HL-60 (cell line): ENCODE measurements around the gene PTPRG.

Experiments used
- DNase-seq, 2 experiments: peaks; one replicate each; pipeline ENCODE4 v3.0.0-alpha.2; 2010 to 2020; ENCODE audit warnings: low read depth in 1 of 2, low spot score in 1 of 2
- H3K27ac ChIP-seq: fragments of 250-450 bp; sonication (Bioruptor Pico); replicated peaks from 2 replicates; pipeline ENCODE4 v1.5.1; 2020; ENCODE audit warnings: mild to moderate bottlenecking, moderate library complexity
- H3K27me3 ChIP-seq: fragments of 250-450 bp; sonication (Bioruptor Pico); 2 replicates; pipeline ENCODE4 v1.5.1; 2021; ENCODE audit warnings: mild to moderate bottlenecking, moderate library complexity; ENCODE audit not compliant: insufficient read depth, poor library complexity, severe bottlenecking
- H3K4me3 ChIP-seq: replicated peaks from 2 replicates; pipeline ENCODE4 v1.5.1; 2011; ENCODE audit warnings: mild to moderate bottlenecking, control low read depth, low read length; ENCODE audit not compliant: insufficient read depth
- CTCF ChIP-seq: IDR thresholded peaks from one replicate; pipeline ENCODE4 v1.5.1; 2011; ENCODE audit warnings: low read length, control low read depth, inconsistent platforms; ENCODE audit not compliant: insufficient read depth
- GABPA ChIP-seq: IDR thresholded peaks from 2 replicates; pipeline ENCODE4 v1.6.1; 2012; ENCODE audit warnings: low read depth
- POLR2AphosphoS5 ChIP-seq: IDR thresholded peaks from 2 replicates; pipeline ENCODE4 v1.6.1; 2012; ENCODE audit warnings: low read depth
- REST ChIP-seq: IDR thresholded peaks from 2 replicates; pipeline ENCODE4 v1.6.1; 2012; ENCODE audit warnings: low read depth; ENCODE audit not compliant: insufficient replicate concordance
- SPI1 ChIP-seq: IDR thresholded peaks from 2 replicates; pipeline ENCODE4 v1.6.1; 2012; ENCODE audit warnings: low read depth, mild to moderate bottlenecking, borderline replicate concordance

The PTPRG gene

GRCh38 chr3:61662861-61663260 is 101.5 kb downstream of the PTPRG start:
- no peak overlapping the region for H3K27ac ChIP-seq
- no peaks in the 10 kb centered on the region for H3K27me3 ChIP-seq
- H3K4me3 ChIP-seq = no peak overlapping the region
- TF ChIP-seq SPI1 (no peak), REST (no peak), GABPA (no peak), POLR2AphosphoS5 (no peak), CTCF (no peak)
- DNase-seq = no peak

- no peaks in the 10 kb centered on the region for H3K27me3 ChIP-seq
- H3K4me3 ChIP-seq = no peak overlapping the region
- no peak for DNase-seq
- no peak overlapping the region for H3K27ac ChIP-seq
- TF ChIP-seq REST (no peak), POLR2AphosphoS5 (no peak), GABPA (no peak), CTCF (no peak), SPI1 (no peak)
Observed at GRCh38 chr3:61663356-61664104, 102.2 kb downstream of the PTPRG start.

- H3K4me3 ChIP-seq = no peak overlapping the region
- TF ChIP-seq CTCF (no peak), POLR2AphosphoS5 (no peak), GABPA (no peak), SPI1 (no peak), REST (no peak)
- no peak for DNase-seq
Observed at GRCh38 chr3:61664105-61664482, 102.7 kb downstream of the PTPRG start.

More at GRCh38 chr3:61664105-61664482, 102.7 kb downstream of the PTPRG start:
- Histone ChIP-seq H3K27ac (no peak overlapping the region), H3K27me3 (no peaks in the 10 kb centered on the region)
